ENCODE results near the gene MED12L.
"Not testable (repeated sequence)": the region's sequence is repeated elsewhere in the genome, so short reads cannot be mapped to it uniquely, and the experiment has no call there.

MED12L gene

DNA sequence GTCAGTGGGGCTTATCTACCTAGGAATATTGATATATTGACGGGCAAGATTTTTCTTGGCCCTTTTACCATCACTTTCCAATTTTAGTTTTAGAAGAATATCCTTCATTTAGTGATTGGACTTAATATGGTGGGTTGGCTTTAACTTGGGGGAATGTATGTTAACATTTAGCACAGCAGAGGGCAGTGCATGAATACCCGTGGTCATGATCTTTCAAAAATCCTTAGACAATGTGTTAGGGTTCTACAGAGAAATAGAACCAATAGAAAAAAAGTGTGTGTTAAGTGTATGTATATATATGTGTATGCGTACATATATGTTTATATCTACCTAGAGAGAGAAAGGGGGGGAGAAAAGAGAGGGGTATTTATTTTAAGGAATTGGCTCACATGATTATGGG is 80.7 kb downstream of the MED12L start:
- no peak for DNase-seq (ENCODE audit: extremely low spot score)
- ChIA-PET POLR2A (no interaction called here), CTCF (interaction anchor here (3.0 to 4.3 kb wide), 4 partner anchors 10 to 118 kb away, joined by 16 to 111 read pairs (median 20); partner anchors contain the start of gene P2RY14)
- TF ChIP-seq, protein P1, sequence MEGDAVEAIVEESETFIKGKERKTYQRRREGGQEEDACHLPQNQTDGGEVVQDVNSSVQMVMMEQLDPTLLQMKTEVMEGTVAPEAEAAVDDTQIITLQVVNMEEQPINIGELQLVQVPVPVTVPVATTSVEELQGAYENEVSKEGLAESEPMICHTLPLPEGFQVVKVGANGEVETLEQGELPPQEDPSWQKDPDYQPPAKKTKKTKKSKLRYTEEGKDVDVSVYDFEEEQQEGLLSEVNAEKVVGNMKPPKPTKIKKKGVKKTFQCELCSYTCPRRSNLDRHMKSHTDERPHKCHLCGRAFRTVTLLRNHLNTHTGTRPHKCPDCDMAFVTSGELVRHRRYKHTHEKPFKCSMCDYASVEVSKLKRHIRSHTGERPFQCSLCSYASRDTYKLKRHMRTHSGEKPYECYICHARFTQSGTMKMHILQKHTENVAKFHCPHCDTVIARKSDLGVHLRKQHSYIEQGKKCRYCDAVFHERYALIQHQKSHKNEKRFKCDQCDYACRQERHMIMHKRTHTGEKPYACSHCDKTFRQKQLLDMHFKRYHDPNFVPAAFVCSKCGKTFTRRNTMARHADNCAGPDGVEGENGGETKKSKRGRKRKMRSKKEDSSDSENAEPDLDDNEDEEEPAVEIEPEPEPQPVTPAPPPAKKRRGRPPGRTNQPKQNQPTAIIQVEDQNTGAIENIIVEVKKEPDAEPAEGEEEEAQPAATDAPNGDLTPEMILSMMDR (IDR thresholded peaks at IDR 0.05; ENCODE audit: control extremely low read depth, extremely low read depth, low read depth, missing control alignments): no peak

DNA sequence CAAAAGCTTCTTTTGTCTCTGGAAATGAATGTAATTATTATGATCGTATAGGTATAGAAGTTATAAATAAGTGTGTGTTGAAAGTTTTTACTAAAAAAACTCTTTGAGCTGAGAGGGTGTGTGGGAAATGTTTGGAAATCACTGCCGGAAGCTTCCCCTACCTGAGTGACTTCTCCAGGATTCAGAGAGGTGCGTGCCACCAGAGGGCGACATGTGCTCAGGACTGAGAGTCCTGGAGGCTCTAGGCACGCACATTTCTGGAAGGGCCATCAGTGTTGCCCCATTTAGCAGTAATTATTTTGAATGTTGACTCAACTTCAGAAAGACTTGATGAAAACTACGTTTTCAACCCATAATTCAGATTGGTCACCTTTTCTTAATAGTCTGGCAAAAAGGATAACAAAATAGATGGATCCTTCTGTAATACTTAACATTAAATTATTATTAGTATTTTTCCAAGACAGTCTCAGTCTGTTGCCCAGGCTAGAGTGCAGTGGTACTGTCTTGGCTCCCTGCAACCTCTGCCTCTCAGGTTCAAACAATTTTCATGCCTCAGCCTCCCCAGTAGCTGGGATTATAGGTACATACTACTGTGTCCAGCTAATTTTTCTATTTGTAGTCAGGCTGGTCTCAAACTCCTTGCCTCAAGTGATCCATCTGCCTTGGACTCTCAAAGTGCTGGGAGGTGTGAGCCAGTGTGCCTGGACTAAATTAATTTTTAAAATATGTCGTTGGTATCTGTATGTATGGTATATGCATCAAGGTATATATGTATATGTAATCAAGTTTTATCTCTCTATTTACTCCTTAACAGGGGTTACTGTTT is 83.0 kb downstream of the MED12L start:
- DNase-seq (ENCODE audit: extremely low spot score): peak; percentile 70
- CTCF ChIA-PET: interaction anchor here (0.6 to 4.3 kb wide), 46 partner anchors 9 to 751 kb away, joined by 3 to 111 read pairs (median 6); partner anchors contain the start of genes GPR171 and P2RY14
- TF ChIP-seq, protein P1 (IDR thresholded peaks at IDR 0.05; ENCODE audit: control extremely low read depth, extremely low read depth, low read depth, missing control alignments): peak; percentile 92
- POLR2A ChIA-PET: no interaction called here

DNA sequence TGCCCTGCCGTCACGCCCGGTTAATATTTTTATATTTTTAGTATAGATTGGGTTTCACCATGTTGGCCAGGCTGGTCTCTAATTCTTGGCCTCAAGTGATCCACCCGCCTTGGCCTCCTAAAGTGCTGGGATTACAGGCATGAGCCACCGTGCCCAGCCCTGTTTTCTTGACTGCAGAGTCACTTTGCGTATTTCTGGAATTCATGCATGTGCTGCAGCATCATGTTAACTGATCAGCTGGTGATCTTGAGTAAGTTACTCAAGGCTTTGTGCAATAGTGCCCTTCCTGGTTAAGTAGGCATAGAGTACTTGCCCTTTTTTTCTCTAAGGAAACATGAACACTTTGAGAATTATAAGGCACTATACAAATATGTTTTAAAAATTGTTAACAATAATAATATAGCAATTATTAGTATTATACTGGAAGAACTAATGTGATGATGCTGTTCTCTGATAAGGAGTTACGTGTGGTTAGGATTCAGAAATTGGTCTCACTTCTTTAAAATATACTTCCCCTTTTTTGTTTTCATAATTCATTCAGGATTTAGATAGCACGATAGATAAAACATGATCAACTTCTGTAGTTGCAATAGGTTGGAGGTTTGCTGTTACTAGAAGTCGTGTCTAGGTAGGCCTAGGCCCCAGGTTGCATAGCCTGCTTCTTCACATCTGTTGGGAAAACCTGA is 83.9 kb downstream of the MED12L start:
- TF ChIP-seq, protein P1 (IDR thresholded peaks at IDR 0.05; ENCODE audit: control extremely low read depth, extremely low read depth, low read depth, missing control alignments): no peak
- POLR2A ChIA-PET: no interaction called here
- CTCF ChIA-PET: interaction anchor here (1.3 to 4.3 kb wide), 26 partner anchors 9 to 669 kb away, joined by 3 to 111 read pairs (median 8); partner anchors contain the start of gene P2RY14
- peak; percentile 24 for DNase-seq (ENCODE audit: extremely low spot score)

DNA sequence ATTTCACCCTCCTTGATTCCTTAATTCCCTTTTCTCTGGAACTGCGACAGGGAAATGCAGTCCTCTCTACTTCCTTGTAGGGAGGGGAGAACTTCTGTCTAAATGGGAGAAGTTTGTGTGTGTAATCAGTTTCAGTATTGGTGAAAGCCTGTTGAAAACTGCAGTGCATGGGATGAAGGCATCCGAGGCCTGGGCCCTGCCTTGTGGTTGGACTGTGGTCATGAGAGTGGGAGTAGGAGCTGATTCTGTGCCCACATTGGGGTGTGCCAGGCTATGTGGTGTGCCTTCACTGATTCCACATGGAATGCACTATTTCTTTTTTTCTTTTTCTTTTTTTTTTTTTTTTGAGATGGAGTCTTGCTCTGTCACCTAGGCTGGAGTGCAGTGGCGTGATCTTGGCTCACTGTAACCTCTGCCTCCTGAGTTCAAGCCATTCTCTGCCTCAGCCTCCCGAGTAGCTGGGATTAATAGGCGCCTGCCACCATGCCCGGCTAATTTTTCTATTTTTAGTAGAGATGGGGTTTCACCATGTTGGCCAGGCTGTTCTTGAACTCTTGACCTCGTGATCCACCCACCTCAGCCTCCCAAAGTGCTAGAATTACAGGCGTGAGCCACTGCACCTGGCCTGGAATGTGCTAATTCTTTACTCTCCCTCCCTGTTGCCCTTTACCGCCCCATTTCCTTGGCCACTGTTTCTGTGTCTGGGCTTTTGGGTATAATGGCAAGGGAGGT is 84.7 kb downstream of the MED12L start:
- peak; percentile 29 for DNase-seq (ENCODE audit: extremely low spot score)
- POLR2A ChIA-PET: not testable (repeated sequence)
- CTCF ChIA-PET: interaction anchor here (1.6 to 4.3 kb wide), 4 partner anchors 9 to 151 kb away, joined by 6 to 111 read pairs (median 11); partner anchors contain the start of gene P2RY14

DNA sequence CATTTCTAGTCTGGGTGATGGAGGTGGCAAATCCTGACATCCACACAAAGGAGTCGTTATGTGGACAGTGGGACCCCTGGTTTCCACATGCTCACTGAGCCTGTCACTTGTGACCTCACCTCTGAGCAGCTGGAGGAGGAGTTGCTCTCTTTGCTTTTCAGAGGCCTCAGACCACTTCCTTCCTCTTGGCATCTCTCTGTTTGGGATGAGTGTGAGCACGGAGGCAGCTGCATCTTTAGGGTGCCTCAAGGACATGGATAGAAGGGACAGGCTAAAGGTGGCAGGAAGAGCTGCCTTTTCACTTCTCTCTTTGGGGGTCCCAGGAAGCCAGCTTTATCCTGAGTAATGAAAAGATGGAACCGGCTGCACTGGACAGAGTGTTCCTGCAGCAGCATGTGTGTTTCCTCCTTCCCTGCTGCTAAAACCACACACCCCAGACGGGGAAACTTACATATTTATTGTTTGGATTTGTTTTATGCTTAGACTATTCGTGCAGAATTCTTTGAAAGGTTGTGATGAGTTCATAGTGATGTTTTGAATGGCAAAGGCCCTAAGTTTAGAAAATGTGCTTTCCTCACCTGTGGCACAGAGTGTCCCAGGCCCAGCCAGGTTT is 85.8 kb downstream of the MED12L start:
- TF ChIP-seq, protein P1 (IDR thresholded peaks at IDR 0.05; ENCODE audit: control extremely low read depth, extremely low read depth, low read depth, missing control alignments): no peak
- peak; percentile 22 for DNase-seq (ENCODE audit: extremely low spot score)
- POLR2A ChIA-PET: no interaction called here
- CTCF ChIA-PET: interaction anchor here (0.6 to 3.7 kb wide), 9 partner anchors 8 to 127 kb away, joined by 3 to 14 read pairs (median 5); partner anchors contain the start of gene P2RY14

DNA sequence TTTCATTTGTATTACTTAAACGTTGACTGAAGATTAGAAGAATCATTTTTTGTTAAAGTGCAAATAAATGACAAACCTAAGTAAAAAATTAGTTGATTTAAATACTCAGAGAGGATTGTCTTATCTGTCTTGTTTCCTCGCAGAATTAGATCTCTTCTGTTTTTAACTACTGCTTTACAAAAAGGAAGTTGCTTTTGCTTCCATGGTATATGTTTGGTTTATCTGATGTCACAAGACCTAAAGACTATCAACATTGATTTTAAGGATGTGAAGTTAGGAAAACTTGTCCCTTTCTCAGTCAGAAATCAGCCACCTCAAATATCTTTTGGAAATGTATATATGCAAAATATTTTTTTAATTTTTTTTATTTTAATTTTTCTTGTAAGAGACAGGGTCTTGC is 88.9 kb downstream of the MED12L start:
- TF ChIP-seq, protein P1 (IDR thresholded peaks at IDR 0.05; ENCODE audit: control extremely low read depth, extremely low read depth, low read depth, missing control alignments): no peak
- ChIA-PET POLR2A (no interaction called here), CTCF (interaction anchor here (1.0 to 1.6 kb wide), 4 partner anchors 54 to 108 kb away, joined by 3 to 5 read pairs (median 4); no protein-coding TSS in a partner anchor)
- no peak for DNase-seq (ENCODE audit: extremely low spot score)

Measured in GM10248 (cell line).